Loucy (cell line): ENCODE data around the gene PRM1.
"Not testable (repeated sequence)": the region's sequence is repeated elsewhere in the genome, so short reads cannot be mapped to it uniquely, and the experiment has no call there.

ENCODE experiments used
- H2AFZ ChIP-seq: fragments of 200-600 bp; sonication (generic); 2 replicates; pipeline ENCODE4 v1.6.0; 2016; ENCODE audit warnings: antibody characterized with exemption, mild to moderate bottlenecking, low read length, moderate library complexity
- H3F3A ChIP-seq: fragments of 200-600 bp; 2 replicates; pipeline ENCODE4 v1.6.0; 2016; ENCODE audit warnings: antibody characterized with exemption, low read depth, mild to moderate bottlenecking
- H3K27me3 ChIP-seq: fragments of 200-600 bp; sonication (generic); 2 replicates; pipeline ENCODE4 v1.6.1; 2014; ENCODE audit warnings: low read length, mild to moderate bottlenecking; ENCODE audit not compliant: insufficient read depth, poor library complexity, severe bottlenecking
- H3K36me3 ChIP-seq: fragments of 200-600 bp; sonication (generic); 2 replicates; pipeline ENCODE4 v1.6.1; 2016; ENCODE audit warnings: low read length; ENCODE audit not compliant: insufficient read depth
- H3K4me1 ChIP-seq: fragments of 200-600 bp; sonication (generic); 2 replicates; pipeline ENCODE4 v1.5.1; 2014; ENCODE audit warnings: low read length, mild to moderate bottlenecking; ENCODE audit not compliant: insufficient read depth, poor library complexity, severe bottlenecking
- H3K4me2 ChIP-seq: fragments of 200-600 bp; sonication (generic); 2 replicates; pipeline ENCODE4 v1.6.0; 2014; ENCODE audit warnings: antibody characterized with exemption, low read length, low read depth, mild to moderate bottlenecking; ENCODE audit not compliant: poor library complexity, severe bottlenecking
- H3K4me3 ChIP-seq: fragments of 200-600 bp; sonication (generic); 2 replicates; pipeline ENCODE4 v1.5.1; 2014; ENCODE audit warnings: low read length, mild to moderate bottlenecking, mixed read lengths; ENCODE audit not compliant: poor library complexity, severe bottlenecking
- H3K79me2 ChIP-seq: fragments of 200-600 bp; sonication (generic); 2 replicates; pipeline ENCODE4 v1.6.1; 2014; ENCODE audit warnings: low read length; ENCODE audit not compliant: insufficient read depth
- H3K9ac ChIP-seq: fragments of 200-600 bp; sonication (generic); 2 replicates; pipeline ENCODE4 v1.6.0; 2014; ENCODE audit warnings: mild to moderate bottlenecking, low read depth, low read length, moderate library complexity; ENCODE audit not compliant: poor library complexity, severe bottlenecking
- H3K9me2 ChIP-seq: fragments of 200-600 bp; sonication (generic); replicated peaks from 2 replicates; pipeline ENCODE4 v1.6.1; 2016; ENCODE audit warnings: low read depth, low read length, mixed read lengths
- H3K9me3 ChIP-seq: fragments of 200-600 bp; sonication (generic); 2 replicates; pipeline ENCODE4 v1.6.1; 2014; ENCODE audit warnings: mild to moderate bottlenecking, antibody characterized with exemption, low read length, low read depth; ENCODE audit not compliant: insufficient read depth
- H4K20me1 ChIP-seq: fragments of 200-600 bp; sonication (generic); 2 replicates; pipeline ENCODE4 v1.6.0; 2014; ENCODE audit warnings: antibody characterized with exemption, low read length, mild to moderate bottlenecking; ENCODE audit not compliant: insufficient read depth, poor library complexity, severe bottlenecking
- CTCF ChIP-seq: fragments of 200-600 bp; sonication (generic); conservative IDR thresholded peaks from 2 replicates; pipeline ENCODE4 v1.5.1; 2014; ENCODE audit warnings: mild to moderate bottlenecking, antibody characterized with exemption, low read length
- EZH2phosphoT487 ChIP-seq: fragments of 200-600 bp; IDR thresholded peaks from 2 replicates; pipeline ENCODE4 v1.6.1; 2018; ENCODE audit warnings: antibody characterized with exemption, mild to moderate bottlenecking, moderate library complexity, borderline replicate concordance

Gene PRM1

GRCh38 chr16:11300560-11300892 is 19.4 kb upstream of the PRM1 start:
- H3K9me2 ChIP-seq, result no peaks in the 10 kb centered on the region
- no peaks in the 10 kb centered on the region for H4K20me1 ChIP-seq
- no peak overlapping the region for H2AFZ ChIP-seq
- no peaks in the 10 kb centered on the region for H3K27me3 ChIP-seq
- no peak overlapping the region for H3K4me3 ChIP-seq
- H3K4me1 ChIP-seq, result peaks cover 25% of the 10 kb centered on the region
- TF ChIP-seq CTCF, result no peak
- TF ChIP-seq EZH2phosphoT487, result no peak
- H3K4me2 ChIP-seq, result no peak overlapping the region
- H3K36me3 ChIP-seq, result no peaks in the 10 kb centered on the region
- H3K79me2 ChIP-seq, result no peaks in the 10 kb centered on the region
- H3K9me3 ChIP-seq, result no peaks in the 10 kb centered on the region
- no peaks in the 10 kb centered on the region for H3F3A ChIP-seq
- H3K9ac ChIP-seq, result no peak overlapping the region

DNA sequence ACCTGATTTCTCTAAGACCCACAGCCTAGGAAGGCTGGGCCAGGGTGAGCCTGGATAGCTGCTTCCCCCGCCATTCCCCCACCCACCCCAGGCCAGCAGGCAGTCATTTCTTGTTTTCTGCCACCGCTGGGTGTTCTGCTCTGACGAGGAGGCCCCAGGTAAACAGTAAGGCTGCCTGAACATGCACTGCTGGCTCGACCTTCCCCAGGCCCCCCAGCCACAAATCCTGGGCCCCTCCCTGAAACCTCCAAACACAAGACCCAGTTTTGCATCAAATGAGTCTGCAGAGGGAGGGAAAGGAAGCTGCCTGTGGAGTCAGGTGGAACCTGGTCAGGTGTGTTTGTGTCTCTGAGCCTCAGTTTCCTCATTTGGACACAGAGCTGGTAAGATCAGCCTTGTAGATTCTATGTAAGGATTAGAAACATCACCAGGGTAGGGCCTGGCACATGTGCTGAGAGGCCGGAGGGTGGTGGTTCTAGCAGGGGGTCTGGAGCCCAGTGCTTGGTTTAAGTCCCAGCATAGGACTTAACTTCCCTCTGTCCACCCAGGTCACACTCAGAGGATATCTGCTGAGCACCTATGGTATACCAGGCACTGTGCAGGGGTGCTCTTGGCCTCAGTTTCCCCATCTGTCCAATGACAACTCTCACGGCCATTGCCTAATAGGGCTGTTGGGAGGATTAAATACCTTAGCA is 18.9 kb upstream of the PRM1 start:
- Histone ChIP-seq H3K4me2 (no peak overlapping the region), H3K9ac (no peak overlapping the region), H4K20me1 (no peaks in the 10 kb centered on the region), H3K9me3 (no peaks in the 10 kb centered on the region), H3K27me3 (no peaks in the 10 kb centered on the region), H3K9me2 (no peaks in the 10 kb centered on the region), H2AFZ (no peak overlapping the region), H3F3A (no peaks in the 10 kb centered on the region), H3K4me3 (no peak overlapping the region), H3K79me2 (no peaks in the 10 kb centered on the region), H3K36me3 (no peaks in the 10 kb centered on the region), H3K4me1 (peaks cover 25% of the 10 kb centered on the region)
- TF ChIP-seq EZH2phosphoT487 (no peak), CTCF (no peak)

- H3K9me3 ChIP-seq, H2AFZ ChIP-seq, H3K36me3 ChIP-seq, H3K79me2 ChIP-seq, H3K9me2 ChIP-seq, H3K9ac ChIP-seq, H3K4me3 ChIP-seq, H3K27me3 ChIP-seq, H3F3A ChIP-seq, H4K20me1 ChIP-seq, H3K4me2 ChIP-seq: not testable (repeated sequence)
- H3K4me1 ChIP-seq, result peaks cover 25% of the 10 kb centered on the region
Measured at GRCh38 chr16:11298950-11299547, 17.9 kb upstream of the PRM1 start.
